GM12865 (cell line): Measurements from ENCODE around the gene TTC6.

Source experiments
- DNase-seq: peaks from one replicate; pipeline ENCODE4 v3.0.0; 2010; ENCODE audit warnings: low read depth
- H3K4me3 ChIP-seq: 2 replicates; pipeline ENCODE4 v1.5.1; 2011; ENCODE audit warnings: mild to moderate bottlenecking, low read depth, low read length, control low read depth
- CTCF ChIP-seq: IDR thresholded peaks from 2 replicates; pipeline ENCODE4 v1.5.1; 2011; ENCODE audit warnings: low read length, control low read depth, low read depth, inconsistent platforms; ENCODE audit not compliant: insufficient read depth; ENCODE audit errors: missing control alignments

The TTC6 gene

DNA sequence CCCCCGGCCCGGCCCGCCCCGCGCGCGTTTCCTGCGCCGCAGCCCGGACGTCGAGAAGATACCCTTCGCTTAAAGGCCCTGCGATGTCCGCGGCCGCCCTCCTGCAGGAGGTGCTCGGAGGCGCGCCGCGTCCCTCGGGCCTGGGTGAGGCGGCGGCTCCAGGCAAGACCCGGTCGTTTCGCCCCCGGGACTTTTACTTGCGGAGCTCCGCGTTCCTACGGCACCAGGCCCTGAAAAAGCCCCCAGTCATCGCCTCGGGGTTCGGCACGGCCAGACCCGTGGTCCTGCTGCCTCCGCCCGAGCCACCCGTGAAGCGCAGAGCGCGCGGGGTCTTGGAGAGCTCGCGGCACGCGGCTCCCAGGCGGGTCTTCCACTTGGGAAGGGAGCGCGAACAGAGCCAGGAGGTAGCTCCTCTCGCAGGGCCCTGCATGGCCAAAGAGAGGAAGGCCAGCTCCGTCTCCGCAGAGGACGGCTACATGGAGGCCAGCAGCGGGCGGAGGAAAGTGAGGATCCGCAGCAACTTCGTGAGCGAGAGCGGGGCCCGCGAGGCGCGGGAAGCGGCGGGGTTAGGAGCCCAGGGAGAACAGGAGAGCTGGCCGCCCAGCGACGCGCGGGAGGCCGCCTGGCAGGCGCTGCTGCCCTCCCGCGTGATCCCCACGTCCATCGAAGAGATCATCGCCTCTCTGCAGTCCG lies 26.9 kb downstream of the TTC6 start:
- H3K4me3 ChIP-seq: no peak overlapping the region
- TF ChIP-seq CTCF: no peak
- no peak for DNase-seq

DNA sequence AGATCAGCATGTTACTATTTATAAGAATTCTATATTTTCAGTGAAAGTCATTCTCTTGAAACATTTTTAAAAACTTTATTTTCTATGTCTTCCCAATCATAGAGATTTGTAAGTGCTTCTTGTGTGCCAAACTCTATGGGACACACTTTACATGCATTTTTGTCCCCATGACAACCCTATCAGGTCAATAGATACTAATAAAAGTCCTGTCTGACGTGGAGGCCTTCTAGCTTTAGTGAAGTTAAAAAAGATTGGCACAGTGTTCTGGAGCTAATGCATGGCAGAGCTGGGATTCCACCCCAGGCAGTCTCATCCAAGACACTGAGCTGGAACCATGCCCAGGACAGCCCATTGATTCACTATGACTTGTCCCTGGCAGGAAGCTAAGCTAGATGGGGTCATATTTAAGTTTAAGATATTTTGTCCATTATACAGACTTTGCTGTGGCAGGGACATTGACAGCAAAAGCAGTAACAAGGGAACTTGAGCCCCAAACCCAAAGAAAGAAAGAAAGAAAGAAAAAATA lies 28.1 kb downstream of the TTC6 start:
- H3K4me3 ChIP-seq: no peak overlapping the region
- TF ChIP-seq CTCF: no peak
- DNase-seq: no peak

DNA sequence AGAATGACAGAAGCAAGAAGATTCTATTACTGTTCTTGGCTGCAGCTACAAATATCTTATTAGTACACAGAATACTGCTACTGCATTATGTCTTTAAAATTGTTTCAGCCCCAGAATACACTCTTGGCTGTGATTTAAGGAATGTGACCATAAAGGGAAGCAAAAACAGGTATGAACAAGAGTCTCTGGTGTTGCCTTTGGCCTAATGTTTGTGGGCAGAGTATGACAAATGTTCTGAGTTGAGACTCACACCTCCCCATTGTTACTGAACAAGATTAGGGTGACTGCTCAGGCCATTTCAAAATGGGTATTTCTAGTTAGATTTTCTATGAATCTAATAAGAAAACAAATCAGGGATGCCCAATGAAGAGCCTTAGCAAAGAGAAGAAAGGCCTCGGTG lies 28.5 kb downstream of the TTC6 start:
- no peak for DNase-seq
- no peak for TF ChIP-seq CTCF
- no peak overlapping the region for H3K4me3 ChIP-seq

DNA sequence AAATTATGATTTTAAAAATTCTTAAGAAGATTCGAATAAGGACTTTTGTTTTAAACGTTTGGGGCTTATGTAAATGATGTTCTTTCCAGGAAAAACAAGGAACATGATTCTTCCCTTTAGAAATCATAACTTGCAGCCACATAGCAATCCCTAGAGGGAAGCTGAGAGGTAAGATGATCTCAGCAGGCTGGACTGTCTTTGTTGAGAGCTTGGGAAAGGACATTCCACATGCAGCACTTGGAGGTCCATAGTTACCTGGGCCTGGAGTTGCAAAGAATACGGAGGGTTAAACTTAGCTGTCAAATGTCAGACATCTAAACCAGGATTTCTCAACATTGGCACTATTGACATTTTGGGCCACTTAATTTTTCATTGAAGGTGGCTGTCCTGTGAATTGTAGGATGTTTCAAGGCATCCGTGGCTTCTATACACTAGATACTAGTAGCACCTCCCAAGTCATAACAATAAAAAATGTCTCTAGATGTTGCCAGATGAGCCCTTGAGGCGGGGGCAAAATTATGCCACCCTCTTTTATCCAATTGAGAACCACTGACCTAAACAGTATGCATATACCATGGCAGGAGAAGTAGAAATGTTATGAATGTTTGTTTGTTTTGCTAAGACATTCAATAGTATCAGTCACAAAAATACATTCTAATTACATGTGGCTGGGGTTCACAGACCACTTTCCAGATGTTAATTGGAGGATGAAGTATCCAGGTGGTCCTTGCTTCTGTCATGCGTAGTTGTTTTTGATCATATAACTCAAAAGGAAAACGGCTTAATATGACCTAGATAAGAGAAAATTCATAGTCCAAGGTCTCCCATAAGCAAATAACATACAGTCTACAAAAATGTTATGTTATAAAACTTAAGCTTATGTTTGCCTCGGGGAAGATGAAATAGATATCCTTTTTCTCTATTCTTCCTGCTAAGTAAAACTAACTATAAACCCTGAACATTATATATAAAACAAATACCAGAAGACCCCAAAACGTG lies 30.5 kb downstream of the TTC6 start:
- no peak overlapping the region for H3K4me3 ChIP-seq
- no peak for TF ChIP-seq CTCF
- no peak for DNase-seq

DNA sequence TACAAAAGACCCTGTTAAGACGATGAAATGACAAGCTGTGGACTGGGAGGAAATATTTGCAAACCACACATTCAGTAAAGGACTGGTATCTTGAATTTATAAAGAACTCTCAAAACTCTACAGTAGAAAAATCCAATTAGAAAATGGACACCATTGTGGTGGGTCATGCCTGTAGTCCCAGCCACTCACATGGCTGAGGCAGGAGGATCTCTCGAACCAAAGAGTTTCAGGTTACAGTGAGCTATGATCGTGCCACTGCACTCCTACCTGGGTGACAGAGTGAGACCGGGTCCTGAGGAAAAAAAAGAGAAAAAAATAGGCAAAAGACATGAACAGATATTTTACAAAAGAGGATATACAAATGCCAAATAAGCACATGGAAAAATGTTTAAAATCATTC lies 41.9 kb downstream of the TTC6 start:
- DNase-seq: no peak
- no peak for TF ChIP-seq CTCF
- H3K4me3 ChIP-seq: no peak overlapping the region

GRCh38 chr14:37638599-37638998 lies 43.2 kb downstream of the TTC6 start:
- H3K4me3 ChIP-seq: no peak overlapping the region
- TF ChIP-seq CTCF: no peak
- no peak for DNase-seq
